K562 (cell line): Measurements from ENCODE around the gene FAM204A. TPM values are rescaled to one million over a fixed set of nuclear protein-coding genes. Genes with fewer than 3 reads are reported as not detected.

ENCODE experiments used
- BRCA1 ChIP-seq, 2 experiments: fragments of 450-650 bp in 1 of 2; sonication (generic) in 1 of 2; formaldehyde crosslinking in 1 of 2; IDR thresholded peaks; 2 replicates each; pipeline versions ENCODE4 v1.5.0 to v1.6.1; 2017 to 2020; ENCODE audit warnings: mild to moderate bottlenecking in 1 of 2, missing genetic modification reagents in 1 of 2
- TRIM24 ChIP-seq, 2 experiments: fragments of 450-650 bp; IDR thresholded peaks; 2 replicates each; pipeline ENCODE4 v1.6.1; 2016
- ZBTB17 ChIP-seq: fragments of 450-650 bp; formaldehyde crosslinking; IDR thresholded peaks from 2 replicates; pipeline ENCODE4 v1.4.0; 2020; ENCODE audit warnings: mild to moderate bottlenecking
- ZBTB40 ChIP-seq, 2 experiments: fragments of 450-650 bp in 1 of 2; sonication (generic) in 1 of 2; formaldehyde crosslinking in 1 of 2; IDR thresholded peaks; 2 replicates each; pipeline versions ENCODE4 v1.7.1 to v1.9.0; 2016 to 2022; ENCODE audit warnings: inconsistent platforms in 1 of 2, mild to moderate bottlenecking in 1 of 2, missing genetic modification reagents in 1 of 2
- polyA plus RNA-seq, 8 experiments: library from polyadenylated mRNA; depleted of rRNA in 4 of 8; stranded (reverse) in 5 of 8; unstranded in 3 of 8; fragments of >200 nt; fragmentation: Nextera tagmentation in 2 of 8; fragmentation: Illumina TruSeq in 1 of 8; extraction: Ambion mirVana in 2 of 8; extraction: Trizol in 1 of 8; gene quantifications; 2 replicates each; pipeline versions ENCODE4 v1.2.1 to v1.2.3, GENCODE V29; 2011 to 2014; ENCODE audit warnings: inconsistent platforms in 1 of 8, missing spikeins in 1 of 8
- total RNA-seq, 7 experiments: library from RNA; depleted of rRNA in 6 of 7; stranded (reverse); fragments of >200 nt in 6 of 7; fragmentation: Illumina TruSeq in 2 of 7; extraction: Trizol in 2 of 7; gene quantifications; 2 replicates each; pipeline versions ENCODE4 v1.2.1 to v1.2.3, GENCODE V29; 2011 to 2021; ENCODE audit warnings: low replicate concordance in 1 of 7

Gene FAM204A
- total and polyA plus RNA-seq, 9 of the 15 experiments (the other 6 are each of a cell fraction or from before 2014, with no cell fraction given), result 29.0 to 64.5 (median 44.9) TPM

GRCh38 chr10:118310822-118311221, 31.3 kb downstream of the FAM204A start (continued):
- no peak for TF ChIP-seq ZBTB40 (IDR thresholded peaks at IDR 0.05)
- no peak for TF ChIP-seq ZBTB40 (CRISPR knock-in tag; IDR thresholded peaks at IDR 0.05)
- TF ChIP-seq TRIM24 (IDR thresholded peaks at IDR 0.05), result no peak
- TF ChIP-seq BRCA1 (IDR thresholded peaks at IDR 0.05), result no peak
- TF ChIP-seq BRCA1 (CRISPR knock-in tag; IDR thresholded peaks at IDR 0.05), result no peak
- no peak for TF ChIP-seq ZBTB17
